WTC11 (cell line): ENCODE data around the gene PPFIBP1. TPM values are rescaled to one million over a fixed set of nuclear protein-coding genes. Genes with fewer than 3 reads are reported as not detected.

Experiments used
- ATAC-seq: fragments of 200-7000 bp; cut with Tn5 transposase; 2 replicates; pipeline ENCODE4 v1.10.0; 2021; ENCODE audit warnings: mild to moderate bottlenecking, moderate library complexity
- Bru-seq: library from RNA; stranded (reverse); fragments of 400-500 nt; gene quantifications from one replicate; lab custom pipeline; 2021; lab: Mats Ljungman, UMichigan
- CTCF ChIA-PET: fragments of 300-600 bp; sonication (Branson Sonifier 250); formaldehyde crosslinking; loops from one replicate; lab custom pipeline; 2021; ENCODE audit warnings: antibody characterized with exemption; lab: Charles Lee
- POLR2A ChIA-PET: fragments of 350-600 bp; sonication (Branson Sonifier 250); formaldehyde crosslinking; loops from one replicate; lab custom pipeline; 2021; ENCODE audit warnings: antibody characterized with exemption; lab: Charles Lee
- DNase-seq: peaks from one replicate; pipeline ENCODE4 v3.0.0; 2021; ENCODE audit warnings: low spot score
- H3K27ac Mint-ChIP-seq: 2 replicates; pipeline ENCODE4 v1.8.0; 2021; ENCODE audit warnings: mixed read lengths
- H3K27me3 Mint-ChIP-seq: 2 replicates; pipeline ENCODE4 v1.8.0; 2021; ENCODE audit warnings: low read depth, mild to moderate bottlenecking, moderate library complexity, mixed read lengths
- H3K36me3 Mint-ChIP-seq: 2 replicates; pipeline ENCODE4 v1.8.0; 2021; ENCODE audit warnings: mixed read lengths
- H3K4me1 Mint-ChIP-seq: 2 replicates; pipeline ENCODE4 v1.8.0; 2022; ENCODE audit warnings: mixed read lengths
- H3K4me3 Mint-ChIP-seq: 2 replicates; pipeline ENCODE4 v1.8.0; 2021; ENCODE audit warnings: mild to moderate bottlenecking, moderate library complexity, mixed read lengths
- H3K9me3 Mint-ChIP-seq: 2 replicates; pipeline ENCODE4 v1.8.0; 2021; ENCODE audit warnings: mixed read lengths
- ATF3 ChIP-seq: sonication (generic); formaldehyde crosslinking; conservative IDR thresholded peaks from 2 replicates; pipeline ENCODE4 v1.8.1; 2022; ENCODE audit warnings: mild to moderate bottlenecking, missing genetic modification reagents
- CREM ChIP-seq: sonication (generic); formaldehyde crosslinking; IDR thresholded peaks from 2 replicates; pipeline ENCODE4 v1.8.1; 2022; ENCODE audit warnings: mild to moderate bottlenecking, missing genetic modification reagents, moderate library complexity
- E2F5 ChIP-seq: sonication (generic); formaldehyde crosslinking; IDR thresholded peaks from 2 replicates; pipeline ENCODE4 v1.8.1; 2022; ENCODE audit warnings: mild to moderate bottlenecking, moderate library complexity, missing genetic modification reagents
- ESRRA ChIP-seq: sonication (generic); formaldehyde crosslinking; IDR thresholded peaks from 2 replicates; pipeline ENCODE4 v1.8.1; 2022; ENCODE audit warnings: mild to moderate bottlenecking, missing genetic modification reagents, borderline replicate concordance
- ETV6 ChIP-seq: sonication (generic); formaldehyde crosslinking; IDR thresholded peaks from 2 replicates; pipeline ENCODE4 v1.8.1; 2022; ENCODE audit warnings: mild to moderate bottlenecking, missing genetic modification reagents
- FOXJ3 ChIP-seq: sonication (generic); formaldehyde crosslinking; IDR thresholded peaks from 2 replicates; pipeline ENCODE4 v1.9.0; 2021; ENCODE audit warnings: missing genetic modification reagents, mild to moderate bottlenecking, borderline replicate concordance
- IRF2 ChIP-seq: sonication (generic); formaldehyde crosslinking; IDR thresholded peaks from 2 replicates; pipeline ENCODE4 v1.8.0; 2022; ENCODE audit warnings: low read depth, missing genetic modification reagents, borderline replicate concordance
- JAZF1 ChIP-seq: fragments of 250-450 bp; sonication (Bioruptor Pico); IDR thresholded peaks from 2 replicates; pipeline ENCODE4 v1.9.0; 2021; ENCODE audit warnings: moderate library complexity, mild to moderate bottlenecking, inconsistent platforms
- MAX ChIP-seq: sonication (generic); formaldehyde crosslinking; IDR thresholded peaks from 2 replicates; pipeline ENCODE4 v1.8.0; 2022; ENCODE audit warnings: mild to moderate bottlenecking, missing genetic modification reagents
- MYBL2 ChIP-seq: sonication (generic); formaldehyde crosslinking; IDR thresholded peaks from 2 replicates; pipeline ENCODE4 v1.8.1; 2023; ENCODE audit warnings: mild to moderate bottlenecking, moderate library complexity, missing genetic modification reagents
- NFE2L1 ChIP-seq: sonication (generic); formaldehyde crosslinking; IDR thresholded peaks from 2 replicates; pipeline ENCODE4 v1.8.1; 2023; ENCODE audit warnings: missing genetic modification reagents
- NFYB ChIP-seq: sonication (generic); formaldehyde crosslinking; conservative IDR thresholded peaks from 2 replicates; pipeline ENCODE4 v1.8.0; 2022; ENCODE audit warnings: low read depth, missing genetic modification reagents
- NR1H2 ChIP-seq: sonication (generic); formaldehyde crosslinking; IDR thresholded peaks from 2 replicates; pipeline ENCODE4 v1.9.0; 2021; ENCODE audit warnings: mild to moderate bottlenecking, moderate library complexity, missing genetic modification reagents
- OVOL2 ChIP-seq: fragments of 250-450 bp; sonication (Bioruptor Pico); IDR thresholded peaks from 2 replicates; pipeline ENCODE4 v1.9.0; 2021; ENCODE audit warnings: mild to moderate bottlenecking, borderline replicate concordance
- SMAD4 ChIP-seq: sonication (generic); formaldehyde crosslinking; IDR thresholded peaks from 2 replicates; pipeline ENCODE4 v1.8.0; 2022; ENCODE audit warnings: mild to moderate bottlenecking, missing genetic modification reagents
- SOX15 ChIP-seq: fragments of 250-450 bp; sonication (Bioruptor Pico); IDR thresholded peaks from 2 replicates; pipeline ENCODE4 v1.9.0; 2021; ENCODE audit warnings: mild to moderate bottlenecking
- SP1 ChIP-seq: sonication (generic); formaldehyde crosslinking; conservative IDR thresholded peaks from 2 replicates; pipeline ENCODE4 v1.8.1; 2022; ENCODE audit warnings: missing genetic modification reagents
- TEAD1 ChIP-seq: sonication (generic); formaldehyde crosslinking; IDR thresholded peaks from 2 replicates; pipeline ENCODE4 v1.8.0; 2022; ENCODE audit warnings: mild to moderate bottlenecking, missing genetic modification reagents
- TEAD4 ChIP-seq: sonication (generic); formaldehyde crosslinking; IDR thresholded peaks from 2 replicates; pipeline ENCODE4 v1.8.0; 2022; ENCODE audit warnings: mild to moderate bottlenecking, missing genetic modification reagents
- USF1 ChIP-seq: sonication (generic); formaldehyde crosslinking; IDR thresholded peaks from 2 replicates; pipeline ENCODE4 v1.8.0; 2022; ENCODE audit warnings: mild to moderate bottlenecking, missing genetic modification reagents
- USF2 ChIP-seq: sonication (generic); formaldehyde crosslinking; IDR thresholded peaks from 2 replicates; pipeline ENCODE4 v1.8.1; 2023; ENCODE audit warnings: mild to moderate bottlenecking, missing genetic modification reagents, moderate library complexity
- ZBTB43 ChIP-seq: sonication (generic); formaldehyde crosslinking; IDR thresholded peaks from 2 replicates; pipeline ENCODE4 v1.8.1; 2023; ENCODE audit warnings: mild to moderate bottlenecking, missing genetic modification reagents
- ZNF317 ChIP-seq: sonication (generic); formaldehyde crosslinking; IDR thresholded peaks from 2 replicates; pipeline ENCODE4 v1.8.1; 2023; ENCODE audit warnings: low read depth, mild to moderate bottlenecking, moderate library complexity, missing genetic modification reagents, borderline replicate concordance
- ZNF423 ChIP-seq: fragments of 250-450 bp; sonication (Bioruptor Pico); IDR thresholded peaks from 2 replicates; pipeline ENCODE4 v2.1.2; 2022; ENCODE audit warnings: mild to moderate bottlenecking, moderate library complexity
- ZNF512 ChIP-seq: sonication (generic); formaldehyde crosslinking; IDR thresholded peaks from 2 replicates; pipeline ENCODE4 v1.8.1; 2022; ENCODE audit warnings: missing genetic modification reagents, borderline replicate concordance
- long read RNA-seq, 3 experiments: library from RNA in 1 of 3; library from capped mRNA in 1 of 3; library from polyadenylated mRNA in 1 of 3; unstranded in 2 of 3; stranded (forward) in 1 of 3; transcript quantifications; one replicate each; pipeline ENCODE4 v2.0.0, GENCODE V29; 2021
- total RNA-seq: library from RNA; stranded (reverse); gene quantifications from 3 replicates; pipeline ENCODE4 v1.2.3, GENCODE V29; 2021

The PPFIBP1 gene
- total RNA-seq (22.3 to 28.7 TPM (median 27.7 TPM) in 3 replicates), Bru-seq, nascent RNA (percentile 62 among the genes with signal in this experiment)
- long read RNA-seq, experiment 1, full-length matches to known transcripts, result 23 of 94 reads
- long read RNA-seq, experiment 1, partial matches to known transcripts, result 14 of 94 reads
- long read RNA-seq, experiment 1, other reads (novel, unspliced or antisense), result 57 of 94 reads
- long read RNA-seq, experiment 2, partial matches to known transcripts, result 3 of 13 reads
- long read RNA-seq, experiment 2, other reads (novel, unspliced or antisense), result 10 of 13 reads
- long read RNA-seq, experiment 3, partial matches to known transcripts, result 0 of 3 reads
- long read RNA-seq, experiment 3, other reads (novel, unspliced or antisense), result 2 of 3 reads

GRCh38 chr12:27523642-27524493, at the start of gene PPFIBP1:
Gene PPFIBP1 (plus strand): TSS chr12:27524206. CDS start chr12:27633397, 109,191 bp downstream.
- DNase-seq (peak; percentile 100), ATAC-seq (peak; percentile 89)
- Mint-ChIP-seq H3K4me1 (peaks cover 43% of the 10 kb centered on the region), H3K27ac (peak within 1 kb of the TSS; percentile 95), H3K4me3 (peak within 1 kb of the TSS; percentile 79), H3K27me3 (peaks cover 57% of the 10 kb centered on the region), H3K36me3 (no peaks in the 10 kb centered on the region), H3K9me3 (no peaks in the 10 kb centered on the region)
- ChIA-PET CTCF (interaction anchor here (0.6 to 2.7 kb wide), 7 partner anchors 37 to 366 kb away, joined by 3 to 13 read pairs (median 3); no protein-coding TSS in a partner anchor), POLR2A (interaction anchor here (0.5 to 2.1 kb wide), 8 partner anchors 15 to 1624 kb away, joined by 3 to 6 read pairs (median 4); partner anchors contain the start of gene BMAL2)
- TF ChIP-seq E2F5 (CRISPR knock-in tag), result no peak
- TF ChIP-seq TEAD4, result 0 out of 2 replicates have a peak, but pooled peaks have one; percentile 19
- no peak for TF ChIP-seq ATF3 (CRISPR knock-in tag)
- 0 out of 2 replicates have a peak, but pooled peaks have one; percentile 36 for TF ChIP-seq CREM
- 0 out of 2 replicates have a peak, but pooled peaks have one; percentile 20 for TF ChIP-seq USF1 (CRISPR knock-in tag)
- TF ChIP-seq NFYB (CRISPR knock-in tag), result peak; percentile 77
- TF ChIP-seq SP1 (CRISPR knock-in tag), result peak; percentile 49; the same call in 1 of the 2 replicates
- no peak for TF ChIP-seq JAZF1 (CRISPR knock-in tag)
- 0 out of 2 replicates have a peak, but pooled peaks have one; percentile 43 for TF ChIP-seq ETV6 (CRISPR knock-in tag)
- TF ChIP-seq MAX (CRISPR knock-in tag), result peak; percentile 57; the same call in 1 of the 2 replicates
- no peak for TF ChIP-seq ZNF317 (CRISPR knock-in tag)
- no peak for TF ChIP-seq FOXJ3
- TF ChIP-seq TEAD1 (CRISPR knock-in tag), result peak; percentile 57; the same call in 1 of the 2 replicates
- TF ChIP-seq ZNF512 (CRISPR knock-in tag), result no peak

- Mint-ChIP-seq H3K4me1 (no peaks in the 10 kb centered on the region), H3K27ac (no peak overlapping the region), H3K4me3 (no peak overlapping the region), H3K36me3 (peaks cover 23% of the 10 kb centered on the region), H3K27me3 (peaks cover 3% of the 10 kb centered on the region; the same call in 1 of the 2 replicates), H3K9me3 (peaks cover 38% of the 10 kb centered on the region)
- TF ChIP-seq ATF3 (CRISPR knock-in tag) (no peak), NFE2L1 (no peak), TEAD1 (CRISPR knock-in tag) (no peak), USF2 (no peak), SOX15 (CRISPR knock-in tag) (no peak), SMAD4 (no peak), IRF2 (CRISPR knock-in tag) (no peak), MYBL2 (CRISPR knock-in tag) (no peak), MAX (CRISPR knock-in tag) (no peak), ZBTB43 (no peak), TEAD4 (no peak), NR1H2 (CRISPR knock-in tag) (no peak), CREM (no peak), OVOL2 (CRISPR knock-in tag) (no peak), ZNF423 (CRISPR knock-in tag) (no peak), FOXJ3 (no peak), ESRRA (no peak)
- CTCF ChIA-PET, result no interaction called here
- DNase-seq, result no peak
- POLR2A ChIA-PET, result no interaction called here
- no peak for ATAC-seq
Observed at GRCh38 chr12:27474344-27474743, 49.7 kb upstream of the PPFIBP1 start.
